NCI-H526 (cell line): Measurements from ENCODE around the gene ABHD17A.
A peak's percentile ranks its signal among the peaks of the same experiment; 100 is the strongest.
"Not testable (repeated sequence)": the region's sequence is repeated elsewhere in the genome, so short reads cannot be mapped to it uniquely, and the experiment has no call there.

Experiments
- DNase-seq, 2 experiments: peaks; one replicate each; lab custom pipeline; 2025; lab: John Stamatoyannopoulos, UW

Gene ABHD17A

DNA sequence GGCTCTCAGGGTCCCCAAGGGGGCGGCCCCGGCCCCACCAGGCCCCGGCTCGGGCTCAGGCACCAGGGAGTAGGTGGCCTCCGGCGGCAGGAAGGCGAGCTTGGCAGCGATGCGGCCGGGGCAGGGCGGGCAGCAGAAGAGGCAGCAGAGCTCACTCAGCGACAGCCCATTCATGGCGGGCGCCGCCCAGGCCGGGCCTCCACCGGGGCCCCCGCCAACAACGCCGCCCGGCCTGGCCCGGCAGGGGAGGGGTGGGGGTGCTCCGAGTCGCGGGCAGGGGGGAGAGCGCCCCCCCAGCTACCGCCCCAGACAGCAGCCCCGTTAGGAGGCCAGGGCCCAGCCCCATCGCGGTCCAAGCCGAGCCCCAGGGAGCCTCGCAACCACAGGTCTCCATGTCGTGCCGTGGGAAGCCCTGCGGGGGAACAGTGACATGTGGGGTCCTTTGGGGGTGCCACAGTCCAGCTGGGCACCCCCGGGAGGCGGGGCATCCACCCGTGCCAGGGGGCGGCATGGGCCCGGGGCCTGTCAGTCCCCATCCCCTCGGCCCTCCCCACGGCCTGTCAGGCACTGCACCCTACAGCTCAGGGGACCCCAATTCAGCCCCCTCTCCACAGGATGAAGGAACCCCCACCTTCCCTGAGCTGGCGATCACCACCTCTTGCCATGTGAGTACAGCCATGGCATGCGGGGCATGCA is 3.8 kb downstream of the ABHD17A start:
- not testable (repeated sequence) for DNase-seq

DNA sequence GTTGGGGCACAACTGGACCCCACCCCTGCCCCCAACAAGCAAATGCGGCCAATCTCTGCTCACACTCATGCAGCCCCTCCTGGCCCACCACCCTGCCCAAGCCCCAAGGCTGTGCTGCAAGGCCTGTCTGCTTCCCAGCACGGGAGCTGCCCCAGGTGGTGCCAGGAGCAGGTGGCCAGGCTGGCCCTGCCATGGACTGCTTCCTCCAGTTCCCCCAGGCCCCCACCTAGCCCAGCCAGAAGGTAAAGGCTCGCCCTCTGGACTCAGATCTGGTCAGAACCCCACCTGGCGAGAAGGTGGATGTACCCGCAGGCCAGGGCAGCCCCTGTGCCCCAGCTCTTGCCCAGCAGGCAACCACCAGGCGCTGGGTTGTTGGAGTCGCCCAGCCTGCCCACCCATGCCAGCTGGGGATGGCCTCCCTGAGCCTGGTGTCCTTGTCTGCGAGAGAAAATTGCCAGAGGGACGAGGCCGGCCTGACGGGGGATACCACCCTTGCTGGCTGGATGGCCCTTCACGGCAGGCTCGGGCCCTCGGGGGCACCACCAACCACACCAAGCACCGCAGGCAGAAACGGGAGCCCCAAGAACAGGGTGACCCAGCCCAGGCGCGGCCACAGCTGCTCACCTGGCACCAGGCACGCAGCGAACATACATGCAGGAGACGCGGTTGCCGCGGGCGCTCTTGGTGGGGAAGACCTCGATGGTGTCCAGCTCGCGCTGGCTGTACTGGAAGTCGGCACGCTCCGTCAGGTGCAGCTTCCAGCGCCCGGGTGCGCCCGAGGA is 4.5 kb downstream of the ABHD17A start:
- no peak for DNase-seq

DNA sequence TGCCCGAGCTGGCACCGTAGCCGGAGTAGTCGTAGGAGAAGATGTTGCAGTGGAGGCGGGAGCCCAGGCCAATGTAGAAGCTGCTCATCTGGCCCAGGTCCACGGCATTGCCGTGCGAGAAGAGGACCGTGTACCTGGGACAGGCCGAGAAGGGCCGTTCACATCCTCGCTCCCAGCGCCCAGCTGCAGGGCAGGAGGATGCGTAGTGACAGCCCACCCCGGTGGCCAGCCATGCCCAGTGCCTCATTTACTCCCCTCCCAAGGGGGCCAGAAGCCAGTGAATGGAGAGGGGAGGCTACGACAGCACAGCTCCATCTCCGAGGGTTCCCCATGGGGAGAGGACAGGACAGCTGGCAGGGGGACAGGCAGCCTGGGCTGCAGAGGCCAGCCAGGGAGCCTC is 5.3 kb downstream of the ABHD17A start:
- DNase-seq: not testable (repeated sequence)

DNA sequence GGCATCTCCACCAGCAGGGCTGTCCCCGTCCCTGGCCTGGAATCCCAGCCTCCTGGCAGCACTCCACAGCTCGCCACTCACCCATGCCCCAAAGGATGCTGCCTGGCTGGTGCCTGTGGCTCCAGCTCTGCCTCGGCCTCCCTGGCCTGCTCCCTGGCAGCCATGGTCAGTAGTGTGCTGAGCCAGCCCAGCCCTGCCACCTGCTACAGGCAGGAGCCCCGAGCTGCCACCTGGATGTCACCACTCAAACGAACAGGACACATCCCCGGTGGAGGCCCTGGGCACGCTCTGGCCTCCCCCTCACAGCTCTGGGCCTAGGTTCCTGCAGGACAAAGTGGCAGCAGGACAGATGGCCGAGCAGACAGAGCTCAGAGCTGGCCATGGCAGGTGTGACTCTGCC is 6.7 kb downstream of the ABHD17A start:
- not testable (repeated sequence) for DNase-seq

DNA sequence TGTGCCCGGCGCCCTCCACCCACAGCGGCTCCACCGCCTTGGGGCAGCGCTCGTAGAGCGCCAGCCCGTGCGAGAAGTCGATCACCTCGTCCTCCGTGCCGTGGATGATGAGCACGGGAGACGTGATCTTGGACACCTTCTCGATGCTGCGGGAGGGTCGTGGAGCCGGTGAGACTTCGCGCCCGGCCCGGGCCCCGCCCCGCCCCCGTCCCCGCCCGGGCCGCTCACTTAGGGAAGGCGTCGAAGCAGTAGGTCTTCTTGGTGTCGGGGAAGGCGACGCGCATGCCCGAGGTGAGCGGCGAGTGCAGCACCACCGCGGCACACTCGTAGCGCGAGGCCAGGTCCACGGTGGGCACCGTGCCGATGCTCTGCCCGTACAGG is 8.0 kb downstream of the ABHD17A start:
- not testable (repeated sequence) for DNase-seq

DNA sequence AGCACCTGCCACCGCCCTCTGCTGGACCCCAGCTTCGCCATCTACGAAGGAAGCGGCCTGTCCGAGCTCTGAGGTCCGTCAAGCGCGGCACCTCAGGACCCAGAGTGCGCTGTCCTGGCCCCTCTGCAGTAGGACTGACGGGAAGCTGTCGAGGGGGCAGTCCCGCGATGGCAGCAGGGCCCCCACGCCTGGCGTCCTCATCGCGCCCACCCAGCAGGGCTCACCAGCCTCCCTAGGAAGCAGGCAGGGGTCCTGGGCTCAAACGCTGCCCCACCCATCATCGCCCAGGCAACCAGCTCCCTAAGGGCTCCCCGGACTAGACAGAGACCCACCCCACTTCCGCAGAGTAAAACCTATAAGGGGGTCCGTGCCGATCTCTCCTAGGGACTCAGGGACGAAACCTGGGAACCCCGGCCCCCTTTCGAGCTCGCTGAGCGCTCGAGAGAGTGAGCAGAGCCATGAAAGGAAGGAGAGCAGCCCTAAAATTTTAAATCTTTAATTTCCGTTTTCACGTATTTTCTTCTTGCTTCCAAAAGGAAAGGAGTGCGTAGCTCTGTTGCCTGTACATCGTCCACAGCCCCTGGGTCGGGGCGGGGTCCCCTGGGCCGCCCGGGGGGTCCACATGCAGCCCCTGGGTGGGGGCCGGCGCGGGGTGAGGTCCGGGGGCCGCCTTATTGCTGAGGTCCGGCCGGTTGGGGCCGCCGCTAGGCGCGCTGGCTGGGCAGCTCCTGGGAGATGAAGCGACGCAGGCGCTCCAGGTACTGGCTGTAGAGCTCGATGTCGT is 8.6 kb downstream of the ABHD17A start:
- DNase-seq: not testable (repeated sequence)

DNA sequence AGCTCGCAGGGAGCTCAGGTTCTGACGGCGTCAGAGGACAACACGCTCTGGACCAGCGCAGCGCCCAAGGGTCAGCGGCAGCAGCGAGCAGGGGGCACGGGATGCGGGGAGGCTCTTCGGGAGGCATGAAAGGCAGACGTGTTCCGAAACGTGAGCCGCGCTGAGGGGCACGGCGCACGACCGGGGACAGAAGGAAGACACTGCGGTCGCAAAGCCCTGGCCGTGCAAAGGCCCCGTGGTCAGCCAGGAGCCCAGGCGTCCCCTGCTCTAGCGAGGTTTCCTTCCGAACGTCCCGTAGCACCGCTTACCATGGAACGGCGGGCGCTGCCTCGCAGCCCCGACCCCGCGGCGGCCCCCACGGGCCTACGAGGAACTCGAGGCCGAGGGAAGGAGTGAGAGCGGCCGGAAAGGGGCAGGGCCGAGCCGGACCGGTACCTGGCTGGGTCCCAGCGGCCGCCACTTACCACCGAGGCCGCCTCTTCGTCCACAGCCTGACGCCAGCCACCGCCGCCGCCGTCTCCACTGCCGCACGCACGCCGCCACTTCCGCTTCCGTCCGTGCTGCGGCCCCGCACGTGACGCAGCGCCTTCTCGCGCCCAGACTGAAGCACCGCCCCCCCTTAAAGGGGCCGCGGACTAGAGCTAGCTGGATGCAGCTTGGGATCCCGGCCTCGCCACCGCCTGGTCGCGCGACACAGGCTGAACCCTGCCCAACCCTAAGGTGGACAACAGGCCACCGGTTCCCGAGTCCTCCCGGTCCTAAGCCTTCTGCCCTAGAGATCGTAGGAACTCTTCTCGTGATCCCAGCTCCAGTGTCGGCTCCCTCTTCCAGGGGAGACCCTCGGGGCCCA is 9.4 kb downstream of the ABHD17A start:
- DNase-seq: peak; percentile 72 to 93

DNA sequence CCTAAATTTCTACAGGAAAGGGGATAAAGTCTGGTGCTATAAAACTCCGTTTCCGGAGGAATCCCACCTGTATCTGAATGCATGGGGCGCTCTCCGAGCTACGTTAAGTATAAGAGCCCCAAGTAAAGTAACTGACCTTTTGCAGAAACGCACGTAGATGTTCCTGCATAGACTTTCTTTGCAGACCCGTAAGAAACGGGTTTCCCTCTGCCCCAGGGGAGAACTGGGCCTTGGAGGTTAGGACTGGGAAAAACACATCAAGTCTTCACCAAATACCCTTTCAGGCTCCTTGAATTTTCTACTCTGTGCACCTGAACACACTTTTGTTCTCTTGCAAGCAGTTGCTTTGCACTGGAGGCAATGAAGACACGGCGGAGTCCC is 10.0 kb downstream of the ABHD17A start:
- DNase-seq: not testable (repeated sequence)

DNA sequence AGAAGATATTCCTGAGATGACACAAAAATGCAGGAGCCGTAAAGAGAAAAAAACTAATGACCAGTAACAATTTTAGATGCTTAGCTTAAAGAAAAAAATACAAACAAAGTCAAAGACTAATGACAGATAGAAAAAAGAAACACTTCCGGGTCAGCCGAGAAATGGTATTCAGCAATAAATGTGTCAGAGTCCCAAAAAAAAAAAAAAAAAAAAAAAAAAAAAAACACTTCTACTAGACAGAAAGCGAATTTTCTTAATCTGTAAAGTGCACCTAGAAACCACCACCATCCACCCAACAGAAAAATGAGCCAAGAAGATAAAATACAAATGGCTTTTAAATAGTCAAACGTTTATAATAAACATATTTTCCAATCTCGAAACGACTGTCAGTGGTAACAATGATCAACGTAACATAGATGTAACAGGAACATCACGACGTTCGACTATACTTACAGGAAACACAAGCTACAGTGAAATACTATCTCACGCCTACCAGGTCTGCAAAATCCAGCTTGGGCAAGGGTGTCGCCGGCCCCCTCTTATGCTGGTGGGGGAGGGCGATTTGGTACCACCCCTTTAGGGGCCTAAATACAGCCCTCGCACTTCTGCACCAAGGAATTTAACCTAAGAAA is 10.6 kb downstream of the ABHD17A start:
- DNase-seq: no peak

DNA sequence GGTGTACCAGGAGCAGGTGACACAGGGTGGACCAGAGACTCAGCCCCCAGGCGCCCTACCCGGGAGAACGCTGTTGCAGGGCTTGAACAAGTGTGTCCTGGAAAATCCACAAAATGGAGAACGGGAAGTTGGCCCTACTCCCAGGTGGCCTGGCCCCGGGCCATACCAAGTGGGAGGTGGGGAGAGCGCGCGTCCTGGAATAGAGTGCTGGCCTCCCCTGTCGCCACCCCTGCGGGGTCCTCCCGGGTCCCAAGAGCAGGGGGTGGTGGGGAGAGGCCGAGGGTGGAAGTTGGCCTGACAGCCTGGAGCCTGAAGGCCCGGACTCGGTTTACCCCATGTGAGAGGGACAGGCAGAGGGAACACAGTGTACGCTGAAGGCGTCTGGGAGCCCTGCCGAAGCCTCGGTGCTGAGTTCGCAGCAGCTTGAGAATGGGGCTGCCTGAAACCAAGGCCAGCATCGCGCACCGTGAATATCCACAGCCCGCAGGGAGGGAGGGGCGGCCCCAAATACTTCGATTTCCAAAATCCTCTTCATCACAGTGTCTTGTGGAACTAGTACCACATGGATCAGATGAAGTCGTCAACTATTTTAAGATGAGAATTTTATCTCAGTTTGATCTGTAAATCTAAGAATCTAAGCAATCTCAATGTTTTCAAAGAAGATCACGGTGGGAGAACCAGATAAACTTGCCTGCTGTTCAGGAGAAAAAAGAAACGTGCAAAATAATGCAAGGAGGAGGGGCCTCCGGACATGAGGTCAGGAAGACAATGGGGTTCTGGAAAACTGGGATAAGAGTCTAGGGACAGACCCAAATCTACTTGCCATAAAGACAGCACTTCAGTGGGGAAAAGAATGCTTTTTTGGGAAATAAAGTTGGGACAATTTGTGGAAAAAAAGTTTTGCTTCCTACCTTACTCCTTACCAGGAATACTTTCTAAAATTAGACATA is 11.5 kb downstream of the ABHD17A start:
- DNase-seq: peak in 1 of 2 experiments; percentile 47

DNA sequence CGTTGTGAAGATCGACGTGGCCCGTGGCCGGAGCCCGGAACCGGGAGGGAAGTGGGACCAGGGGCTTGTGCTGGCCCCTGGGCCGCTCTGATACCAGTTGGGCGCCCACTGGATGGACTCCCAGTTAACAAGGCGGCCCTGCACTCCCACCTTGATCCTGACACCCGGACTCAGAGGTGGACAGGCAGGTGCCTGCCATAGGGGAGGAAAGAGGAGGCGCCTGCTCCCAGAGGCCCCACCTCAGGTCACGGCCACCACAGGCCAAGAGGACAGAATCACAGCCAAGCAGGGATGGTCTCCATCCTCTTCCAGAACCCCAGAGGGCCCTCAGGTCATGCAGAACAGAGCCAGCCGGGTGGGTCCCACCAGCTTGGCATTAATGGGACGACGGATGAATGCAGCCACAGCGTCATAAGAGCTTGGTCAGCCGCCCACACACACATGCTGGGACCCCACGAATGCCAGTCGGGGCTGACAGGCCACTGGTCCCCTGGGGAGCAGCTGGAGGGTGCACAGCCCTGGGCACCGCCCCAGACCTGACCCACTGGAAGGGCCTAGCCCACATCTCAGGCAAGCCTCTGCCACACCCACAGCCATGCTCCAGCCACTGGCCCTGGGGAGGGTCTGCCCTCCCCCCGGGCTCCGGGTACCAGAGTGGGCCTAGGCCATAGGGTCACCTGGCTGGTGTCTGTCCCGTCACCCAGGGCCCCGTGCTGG is 12.3 kb downstream of the ABHD17A start:
- no peak for DNase-seq

DNA sequence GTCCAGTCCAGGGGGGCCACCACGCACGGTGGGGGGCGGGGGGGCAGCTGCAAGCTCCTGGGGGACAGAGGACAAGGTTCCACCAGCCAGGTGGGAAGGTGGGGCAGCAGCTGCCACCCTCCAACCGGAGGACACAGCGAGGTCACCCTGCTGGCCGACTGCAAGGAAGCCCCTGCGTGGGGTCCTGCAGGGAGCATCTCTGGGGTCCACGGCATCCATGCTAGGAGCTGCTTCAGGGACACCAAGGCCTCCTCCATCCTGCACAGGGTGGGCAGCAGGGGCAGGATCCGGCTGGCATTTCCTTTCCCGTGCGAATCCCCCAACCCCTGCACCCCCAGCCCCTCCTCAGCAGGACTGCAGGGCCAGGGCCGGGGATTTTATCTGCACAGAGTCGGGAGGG is 13.7 kb downstream of the ABHD17A start:
- no peak for DNase-seq

DNA sequence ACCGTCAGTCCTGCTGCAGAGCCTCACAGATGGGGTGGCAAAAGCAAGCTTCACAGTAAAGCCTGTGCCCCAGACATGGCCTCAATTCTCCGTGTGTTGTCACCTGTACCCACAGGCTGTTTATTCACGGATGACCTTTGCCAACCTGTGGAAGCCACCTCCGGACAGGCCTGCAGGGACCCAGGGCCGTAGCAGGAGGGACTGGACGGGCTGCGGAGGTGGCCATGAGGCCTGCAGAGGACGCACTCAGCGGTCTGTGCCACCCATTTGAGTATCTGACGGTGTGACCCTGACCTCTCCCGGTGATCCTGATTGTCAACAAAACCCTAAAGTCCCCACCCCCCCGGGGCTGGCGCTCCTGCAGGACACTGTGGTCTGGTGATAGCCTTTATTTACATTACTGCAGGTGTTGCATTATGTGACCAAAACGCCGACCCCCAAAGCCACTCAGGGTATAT is 14.1 kb downstream of the ABHD17A start:
- no peak for DNase-seq

DNA sequence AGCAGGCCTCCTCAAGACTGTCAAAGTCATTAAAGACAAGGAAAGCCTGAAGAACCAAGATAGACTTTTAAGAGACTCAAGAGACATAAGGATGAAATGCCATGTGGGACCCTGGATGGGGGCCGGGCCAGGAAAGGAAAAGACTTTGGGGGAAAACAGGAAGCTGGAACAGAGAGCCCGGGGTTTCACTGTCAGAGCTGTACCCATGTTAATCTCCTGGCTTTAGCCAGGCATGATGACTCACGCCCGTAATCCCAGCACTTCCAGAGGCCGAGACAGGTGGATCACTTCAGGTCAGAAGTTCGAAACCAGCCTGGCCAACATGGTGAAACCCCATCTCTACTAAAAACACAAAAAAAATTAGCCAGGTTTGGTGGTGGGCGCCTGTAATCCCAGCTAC is 16.3 kb downstream of the ABHD17A start:
- no peak for DNase-seq

DNA sequence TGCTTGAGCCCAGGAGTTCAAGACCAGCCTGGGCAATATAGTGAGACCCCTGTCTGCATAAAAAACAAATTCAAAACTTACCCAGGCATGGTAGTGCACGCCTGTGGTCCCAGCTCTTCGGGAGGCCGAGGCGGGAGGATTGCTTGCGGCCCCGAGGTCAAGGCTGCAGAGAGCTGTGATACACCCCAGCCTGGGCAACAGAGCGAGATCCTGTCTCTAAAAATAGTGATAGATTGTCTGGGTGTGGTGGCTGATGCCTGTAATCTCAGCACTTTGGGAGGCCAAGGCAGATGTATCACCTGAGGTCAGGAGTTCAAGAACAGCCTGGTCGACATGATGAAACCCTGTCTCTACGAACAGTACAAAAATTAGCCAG is 18.0 kb downstream of the ABHD17A start:
- no peak for DNase-seq

DNA sequence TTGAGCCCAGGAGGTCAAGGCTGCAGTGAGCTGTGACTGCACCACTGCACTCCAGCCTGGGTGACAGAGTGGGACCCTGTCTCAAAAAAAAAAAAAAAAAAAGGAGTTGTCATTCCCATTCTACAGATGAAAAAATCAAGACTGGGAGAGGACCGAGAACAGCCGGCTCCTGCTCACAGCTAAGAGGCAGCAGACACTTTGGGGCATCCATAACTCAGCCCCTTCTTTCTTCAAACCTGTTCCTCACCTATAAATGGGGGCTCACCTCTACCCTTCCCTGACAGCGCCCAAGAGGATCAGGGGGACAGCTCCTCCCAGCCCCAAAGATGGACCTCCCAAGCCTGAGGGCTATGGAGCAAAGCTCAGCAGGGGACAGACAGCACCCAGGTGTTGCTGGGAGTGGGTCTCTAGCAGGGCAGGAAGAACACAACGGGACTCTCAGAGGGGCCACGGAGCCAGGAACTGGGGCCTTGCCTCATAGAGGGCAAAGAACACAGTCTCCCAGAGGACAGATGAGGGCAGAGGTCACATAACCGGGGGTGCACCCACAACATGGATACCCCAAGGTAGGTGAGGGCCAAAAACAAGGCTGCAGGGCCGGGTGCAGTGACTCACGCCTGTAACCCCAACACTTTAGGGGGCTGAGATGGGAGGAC is 18.5 kb downstream of the ABHD17A start:
- DNase-seq: no peak

DNA sequence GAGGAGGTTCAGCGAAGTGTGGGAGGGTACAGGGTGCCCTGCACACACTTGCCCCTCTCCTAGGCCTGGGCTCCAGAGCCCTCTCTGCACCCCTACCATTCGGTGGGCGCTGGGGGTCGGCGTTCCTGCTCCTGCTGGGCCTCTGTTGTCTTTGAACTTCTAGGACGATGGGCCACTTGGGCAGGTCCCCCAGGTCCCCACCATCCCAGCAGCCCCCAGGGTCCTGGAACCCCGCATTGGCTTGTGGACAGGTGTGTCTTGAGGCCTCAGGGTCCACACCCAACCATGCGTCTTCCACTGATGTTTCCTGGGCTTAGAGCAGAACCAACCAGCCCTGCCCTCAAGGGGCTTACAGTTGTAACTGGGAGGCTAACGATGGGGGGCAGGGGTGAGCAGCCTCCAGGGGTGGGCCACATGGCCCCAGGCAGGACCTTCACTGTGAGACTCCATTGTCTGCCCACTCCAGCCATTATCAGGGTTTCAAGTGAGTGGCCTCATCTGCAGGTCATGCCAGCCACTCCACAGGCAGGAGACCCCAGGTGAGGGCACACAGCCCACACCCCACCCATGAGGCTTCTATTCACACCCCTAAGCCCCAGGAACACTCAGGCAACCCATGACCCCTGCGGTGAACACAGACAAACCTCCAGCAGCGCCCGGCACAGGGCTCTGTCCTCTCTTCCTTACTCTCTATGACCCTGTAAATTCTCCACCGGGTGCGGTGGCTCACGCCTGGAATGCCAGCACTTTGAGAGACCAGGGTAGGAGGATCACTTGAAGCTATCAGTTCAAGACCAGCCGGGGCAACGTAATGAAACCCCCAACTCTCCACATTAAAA is 19.9 kb downstream of the ABHD17A start:
- no peak for DNase-seq
